HCT116 (cell line): ENCODE measurements around the gene URB1. TPM values are rescaled to one million over a fixed set of nuclear protein-coding genes. Genes with fewer than 3 reads are reported as not detected.

Experiments
- ATAC-seq: fragments of 200-7000 bp; cut with Tn5 transposase; 2 replicates; pipeline ENCODE4 v1.9.1; 2020; ENCODE audit warnings: mild to moderate bottlenecking, moderate library complexity
- BruUV-seq: library from RNA; stranded (reverse); fragments of 400-500 nt; replicated peaks from 2 replicates; lab custom pipeline; 2021; lab: Mats Ljungman, UMichigan
- CTCF ChIA-PET: fragments of 300-600 bp; sonication (Branson Sonifier 250); formaldehyde crosslinking; loops from one replicate; lab custom pipeline; 2021; ENCODE audit warnings: antibody characterized with exemption; lab: Charles Lee
- POLR2A ChIA-PET: fragments of 300-600, 350-600 bp; sonication (Branson Sonifier 250); formaldehyde crosslinking; loops from one replicate; lab custom pipeline; 2021; ENCODE audit warnings: antibody characterized with exemption; lab: Charles Lee
- RAD21 ChIA-PET, 2 experiments: fragments of 300-600 bp; sonication (Branson Sonifier 250); formaldehyde crosslinking; loops; one replicate each; lab custom pipeline; 2023; ENCODE audit warnings: low total read pairs in 2 of 2; ENCODE audit not compliant: uncharacterized antibody in 2 of 2, unreplicated experiment in 2 of 2, low non-redundant PET in 1 of 2; lab: Charles Lee
- DNase-seq: peaks from one replicate; pipeline ENCODE4 v3.0.0-alpha.2; 2010; ENCODE audit warnings: low read depth, low spot score
- H2AFZ ChIP-seq: fragments of 200-600 bp; shearing (Covaris generic), sonication (generic); 2 replicates; pipeline ENCODE4 v1.6.1; 2017; ENCODE audit warnings: low read depth, mixed run types, mixed read lengths, antibody characterized with exemption, low read length; ENCODE audit not compliant: poor library complexity, severe bottlenecking
- H3K27ac ChIP-seq: 2 replicates; pipeline ENCODE4 v1.5.1; 2012; ENCODE audit warnings: low read depth, low read length
- H3K27me3 ChIP-seq: fragments of 200-600 bp; sonication (generic); 2 replicates; pipeline ENCODE4 v1.6.1; 2016; ENCODE audit warnings: mixed run types, low read length, mixed read lengths; ENCODE audit not compliant: insufficient read depth
- H3K36me3 ChIP-seq, 2 experiments: fragments of 200-500 bp in 1 of 2; fragments of 200-600 bp in 1 of 2; sonication (Bioruptor generic) in 1 of 2; sonication (generic) in 1 of 2; 2 replicates each; pipeline versions ENCODE4 v1.5.1 to v1.6.1; 2014 to 2016; ENCODE audit warnings: low read length in 2 of 2, inconsistent platforms in 1 of 2, mixed read lengths in 1 of 2, mixed run types in 1 of 2; ENCODE audit not compliant: insufficient read depth in 2 of 2, control insufficient read depth in 1 of 2
- H3K4me1 ChIP-seq, 2 experiments: fragments of 200-600 bp in 1 of 2; sonication (generic) in 1 of 2; 2 replicates each; pipeline versions ENCODE4 v1.5.1 to v1.6.1; 2012 to 2017; ENCODE audit warnings: low read length in 2 of 2, inconsistent platforms in 1 of 2, mild to moderate bottlenecking in 1 of 2, mixed read lengths in 1 of 2, mixed run types in 1 of 2, moderate library complexity in 1 of 2; ENCODE audit not compliant: insufficient read depth in 2 of 2, control insufficient read depth in 1 of 2
- H3K4me2 ChIP-seq: fragments of 200-600 bp; sonication (generic); 2 replicates; pipeline ENCODE4 v1.6.1; 2017; ENCODE audit warnings: mixed run types, low read length, mixed read lengths
- H3K4me3 ChIP-seq, 2 experiments: fragments of 200-600 bp in 1 of 2; sonication (generic) in 1 of 2; replicated peaks in 1 of 2; 2 replicates each; pipeline ENCODE4 v1.5.1; 2011 to 2016; ENCODE audit warnings: low read length in 2 of 2, control low read depth in 1 of 2, low read depth in 1 of 2, mild to moderate bottlenecking in 1 of 2, mixed read lengths in 1 of 2, mixed run types in 1 of 2
- H3K79me2 ChIP-seq: fragments of 200-600 bp; sonication (generic); 2 replicates; pipeline ENCODE4 v1.6.1; 2017; ENCODE audit warnings: mild to moderate bottlenecking, mixed run types, low read length, moderate library complexity, mixed read lengths; ENCODE audit not compliant: insufficient read depth
- H3K9ac ChIP-seq: fragments of 200-600 bp; sonication (generic); 2 replicates; pipeline ENCODE4 v1.6.1; 2016; ENCODE audit warnings: low read length, mixed read lengths
- H3K9me2 ChIP-seq: fragments of 200-600 bp; sonication (generic), shearing (Covaris generic); 2 replicates; pipeline ENCODE4 v1.6.1; 2017; ENCODE audit warnings: mixed run types, mild to moderate bottlenecking, moderate library complexity; ENCODE audit not compliant: insufficient read depth
- H3K9me3 ChIP-seq, 2 experiments: fragments of 200-500 bp in 1 of 2; fragments of 200-600 bp in 1 of 2; sonication (Bioruptor generic) in 1 of 2; sonication (generic) in 1 of 2; 2 replicates each; pipeline ENCODE4 v1.6.1; 2014 to 2017; ENCODE audit warnings: low read length in 2 of 2, mixed read lengths in 2 of 2, inconsistent platforms in 1 of 2, low read depth in 1 of 2, mild to moderate bottlenecking in 1 of 2, mixed run types in 1 of 2, moderate library complexity in 1 of 2; ENCODE audit not compliant: control insufficient read depth in 1 of 2, insufficient read depth in 1 of 2
- H4K20me1 ChIP-seq: fragments of 200-600 bp; sonication (generic), shearing (Covaris generic); 2 replicates; pipeline ENCODE4 v1.6.1; 2017; ENCODE audit warnings: mixed run types, mild to moderate bottlenecking, moderate library complexity; ENCODE audit not compliant: insufficient read depth
- CBX3 ChIP-seq: IDR thresholded peaks from 2 replicates; pipeline ENCODE4 v1.6.1; 2012; ENCODE audit warnings: low read depth
- CEBPB ChIP-seq: IDR thresholded peaks from 2 replicates; pipeline ENCODE4 v1.6.1; 2012; ENCODE audit warnings: low read depth
- CTCF ChIP-seq, 3 experiments: fragments of 200-600 bp in 1 of 3; sonication (generic) in 1 of 3; IDR thresholded peaks in 2 of 3; conservative IDR thresholded peaks in 1 of 3; 2 replicates each; pipeline ENCODE4 v1.5.1; 2012 to 2017; ENCODE audit warnings: low read depth in 2 of 3, low read length in 2 of 3, antibody characterized with exemption in 1 of 3, borderline replicate concordance in 1 of 3, control low read depth in 1 of 3, mild to moderate bottlenecking in 1 of 3, mixed read lengths in 1 of 3, mixed run types in 1 of 3, moderate library complexity in 1 of 3; ENCODE audit not compliant: insufficient read depth in 1 of 3
- EGR1 ChIP-seq: IDR thresholded peaks from 2 replicates; pipeline ENCODE4 v1.6.1; 2012; ENCODE audit warnings: low read depth
- EZH2 ChIP-seq: fragments of 200-600 bp; sonication (generic); IDR thresholded peaks from 2 replicates; pipeline ENCODE4 v1.6.1; 2017; ENCODE audit warnings: antibody characterized with exemption, mixed run types
- EZH2phosphoT487 ChIP-seq: fragments of 200-600 bp; IDR thresholded peaks from 2 replicates; pipeline ENCODE4 v1.6.1; 2018; ENCODE audit warnings: antibody characterized with exemption, borderline replicate concordance
- FOSL1 ChIP-seq: IDR thresholded peaks from 2 replicates; pipeline ENCODE4 v1.6.1; 2012; ENCODE audit warnings: low read depth
- MAX ChIP-seq: IDR thresholded peaks from 2 replicates; pipeline ENCODE4 v1.6.1; 2012
- POLR2A ChIP-seq: IDR thresholded peaks from 2 replicates; pipeline ENCODE4 v1.7.0; 2011; ENCODE audit warnings: borderline replicate concordance; ENCODE audit not compliant: insufficient read depth, insufficient read length; ENCODE audit errors: extremely low read depth
- RAD21 ChIP-seq: IDR thresholded peaks from 2 replicates; pipeline ENCODE4 v1.6.1; 2012; ENCODE audit warnings: low read depth, mild to moderate bottlenecking
- SIN3A ChIP-seq: IDR thresholded peaks from 2 replicates; pipeline ENCODE4 v1.6.1; 2012; ENCODE audit warnings: low read depth
- YY1 ChIP-seq: IDR thresholded peaks from 2 replicates; pipeline ENCODE4 v1.6.1; 2011; ENCODE audit warnings: low read length, low read depth, moderate library complexity, mild to moderate bottlenecking; ENCODE audit not compliant: insufficient replicate concordance; ENCODE audit errors: extremely low read depth
- ZFX ChIP-seq: fragments of 450-650 bp; IDR thresholded peaks from 2 replicates; pipeline ENCODE4 v1.6.1; 2017
- ZNF274 ChIP-seq: fragments of 200-500 bp; sonication (Bioruptor generic); IDR thresholded peaks from 2 replicates; pipeline ENCODE4 v1.6.1; 2014; ENCODE audit warnings: mild to moderate bottlenecking, low read depth, low read length, inconsistent platforms
- intact Hi-C: fragments of 100-400 bp; cut with micrococcal nuclease; formaldehyde crosslinking; loops from 2 replicates; pipeline ENCODE4 v1.10.0; 2022
- total RNA-seq: library from RNA; stranded (reverse); gene quantifications from one replicate; pipeline ENCODE4 v1.2.1, GENCODE V29; 2021; ENCODE audit not compliant: unreplicated experiment

Gene URB1
- total RNA-seq, 1 experiment from 2014 or later, result 28.3 TPM

GRCh38 chr21:32298658-32299081 lies 94.1 kb downstream of the URB1 start, which contains the start of gene MRAP:
TSS of gene MRAP (plus strand) at chr21:32298855. CDS start at chr21:32298972, 117 bp downstream.
- no peak for ATAC-seq
- POLR2A ChIA-PET, result no interaction called here
- CTCF ChIA-PET, result no interaction called here

GRCh38 chr21:32298148-32298559 lies 94.7 kb downstream of the URB1 start:
- POLR2A ChIA-PET, result no interaction called here
- no peaks in the 10 kb centered on the region for H3K79me2 ChIP-seq
- H3K9me2 ChIP-seq, result no peaks in the 10 kb centered on the region
- RAD21 ChIA-PET, result no interaction called here
- no TSS peak for BruUV-seq
- H3K9ac ChIP-seq, result no peak overlapping the region
- DNase-seq, result no peak
- no peaks in the 10 kb centered on the region for H4K20me1 ChIP-seq
- no peak overlapping the region for H3K4me2 ChIP-seq
- intact Hi-C loops, result no loop called here
- H3K4me3 ChIP-seq, result no peak overlapping the region
- no peaks in the 10 kb centered on the region for H3K27me3 ChIP-seq
- H3K4me1 ChIP-seq, result no peaks in the 10 kb centered on the region
- no peak overlapping the region for H2AFZ ChIP-seq
- peaks cover 0 to 10% of the 10 kb centered on the region in 2 experiments; a peak in 2 of 4 replicates for H3K36me3 ChIP-seq
- H3K9me3 ChIP-seq, result no peaks in the 10 kb centered on the region
- H3K27ac ChIP-seq, result no peak overlapping the region
- CTCF ChIA-PET, result no interaction called here
- ATAC-seq, result no peak
- no peak for TF ChIP-seq POLR2A
- no peak for TF ChIP-seq SIN3A
- TF ChIP-seq EZH2, result no peak
- TF ChIP-seq MAX, result no peak
- TF ChIP-seq FOSL1, result no peak
- TF ChIP-seq RAD21, result no peak
- TF ChIP-seq EGR1, result no peak
- TF ChIP-seq CTCF (IDR thresholded peaks at IDR 0.05 in 2 of 3, conservative IDR thresholded peaks at IDR 0.05 in 1 of 3; ENCODE audit: borderline replicate concordance in 1 of 3, insufficient read depth in 1 of 3, low read depth in 2 of 3, low read length in 2 of 3), result no peak
- no peak for TF ChIP-seq ZFX
- TF ChIP-seq CEBPB, result no peak
- TF ChIP-seq EZH2phosphoT487, result no peak
- TF ChIP-seq YY1, result no peak
- TF ChIP-seq CBX3, result no peak

More at GRCh38 chr21:32298658-32299081, 94.1 kb downstream of the URB1 start, which contains the start of gene MRAP:
- RAD21 ChIA-PET, result no interaction called here
- Histone ChIP-seq H3K27me3 (no peaks in the 10 kb centered on the region), H3K9ac (no peak within 1 kb of the TSS), H3K4me2 (no peak within 1 kb of the TSS), H3K4me3 (no peak within 1 kb of the TSS), H4K20me1 (no peaks in the 10 kb centered on the region), H3K36me3 (peaks cover 0 to 10% of the 10 kb centered on the region in 2 experiments; a peak in 2 of 4 replicates), H3K9me2 (no peaks in the 10 kb centered on the region), H3K79me2 (no peaks in the 10 kb centered on the region), H3K9me3 (no peaks in the 10 kb centered on the region), H2AFZ (no peak within 1 kb of the TSS), H3K27ac (no peak within 1 kb of the TSS), H3K4me1 (no peaks in the 10 kb centered on the region)
- TF ChIP-seq ZNF274, result no peak
- no peak for TF ChIP-seq CTCF (IDR thresholded peaks at IDR 0.05 in 2 of 3, conservative IDR thresholded peaks at IDR 0.05 in 1 of 3; ENCODE audit: borderline replicate concordance in 1 of 3, insufficient read depth in 1 of 3, low read depth in 2 of 3, low read length in 2 of 3)
- no peak for DNase-seq
- intact Hi-C loops, result no loop called here
- no TSS peak for BruUV-seq
